Mesothelial cell of epicardium (in vitro differentiated cells): ENCODE results near the gene NRBF2. TPM values are rescaled to one million over a fixed set of nuclear protein-coding genes. Genes with fewer than 3 reads are reported as not detected.

Experiments
- DNase-seq, 2 experiments: peaks; one replicate each; pipeline ENCODE4 v3.0.0; 2021; ENCODE audit warnings: low spot score in 2 of 2; ENCODE audit not compliant: unreplicated experiment in 2 of 2
- H3K27ac Mint-ChIP-seq: 2 replicates; pipeline ENCODE4 v1.8.0; 2021; ENCODE audit warnings: mixed read lengths
- H3K27me3 Mint-ChIP-seq: 2 replicates; pipeline ENCODE4 v1.8.0; 2021; ENCODE audit warnings: low read depth, mixed read lengths
- H3K36me3 Mint-ChIP-seq: 2 replicates; pipeline ENCODE4 v1.8.0; 2021; ENCODE audit warnings: mixed read lengths
- H3K4me1 Mint-ChIP-seq: 2 replicates; pipeline ENCODE4 v1.8.0; 2021; ENCODE audit warnings: mixed read lengths
- H3K4me3 Mint-ChIP-seq: 2 replicates; pipeline ENCODE4 v1.8.0; 2021; ENCODE audit warnings: mild to moderate bottlenecking, moderate library complexity, mixed read lengths
- H3K9me3 Mint-ChIP-seq: 2 replicates; pipeline ENCODE4 v1.8.0; 2021; ENCODE audit warnings: mixed read lengths
- CTCF ChIP-seq: fragments of 200-600 bp; sonication (generic); IDR thresholded peaks from one replicate; pipeline ENCODE4 v1.5.0; 2021; ENCODE audit warnings: antibody characterized with exemption; ENCODE audit not compliant: unreplicated experiment
- total RNA-seq: library from RNA; stranded (reverse); gene quantifications from 3 replicates; pipeline ENCODE4 v1.2.1, GENCODE V29; 2021

The NRBF2 gene
- total RNA-seq, 1 donor from 2014 or later, result 18.2 TPM

GRCh38 chr10:63201118-63201517 lies 68.0 kb downstream of the NRBF2 start:
- DNase-seq, result no peak
- H3K27ac Mint-ChIP-seq, result no peak overlapping the region
- no peak overlapping the region for H3K4me3 Mint-ChIP-seq
- no peaks in the 10 kb centered on the region for H3K27me3 Mint-ChIP-seq
- peaks cover 20% of the 10 kb centered on the region for H3K36me3 Mint-ChIP-seq
- no peaks in the 10 kb centered on the region for H3K4me1 Mint-ChIP-seq
- no peaks in the 10 kb centered on the region for H3K9me3 Mint-ChIP-seq
- TF ChIP-seq CTCF, result no peak
